Measurements from ENCODE around the gene FAM135A.

Gene FAM135A

DNA sequence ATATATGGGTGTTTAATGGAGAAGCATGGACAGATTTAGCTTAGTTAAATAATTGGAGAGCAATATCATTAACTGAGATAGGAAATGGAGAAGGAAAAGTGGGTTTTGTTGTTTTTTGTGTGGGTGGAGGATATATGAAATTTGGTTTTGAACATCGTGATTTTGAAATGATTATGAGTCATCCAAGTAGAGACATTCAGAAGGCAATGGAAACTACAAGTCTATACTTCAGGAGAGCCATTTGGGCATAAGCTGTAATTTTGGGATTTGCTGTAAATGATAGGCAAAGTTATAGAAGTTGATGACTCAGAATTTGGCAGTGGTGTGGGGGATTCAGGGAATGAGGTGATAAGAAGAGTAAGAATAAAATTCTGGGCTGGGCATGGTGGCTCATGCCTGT is 27.4 kb upstream of the FAM135A start:
- peaks cover 8% of the 10 kb centered on the region for H3K27me3 ChIP-seq (ENCODE audit: insufficient read depth, poor library complexity, severe bottlenecking)
- TF ChIP-seq SPI1 (IDR thresholded peaks at IDR 0.05; ENCODE audit: borderline replicate concordance, low read depth) (no peak), GABPA (IDR thresholded peaks at IDR 0.05; ENCODE audit: low read depth) (no peak), POLR2AphosphoS5 (IDR thresholded peaks at IDR 0.05; ENCODE audit: low read depth) (no peak), REST (IDR thresholded peaks at IDR 0.05; ENCODE audit: insufficient replicate concordance, low read depth) (no peak)
- TF ChIP-seq, protein P1, sequence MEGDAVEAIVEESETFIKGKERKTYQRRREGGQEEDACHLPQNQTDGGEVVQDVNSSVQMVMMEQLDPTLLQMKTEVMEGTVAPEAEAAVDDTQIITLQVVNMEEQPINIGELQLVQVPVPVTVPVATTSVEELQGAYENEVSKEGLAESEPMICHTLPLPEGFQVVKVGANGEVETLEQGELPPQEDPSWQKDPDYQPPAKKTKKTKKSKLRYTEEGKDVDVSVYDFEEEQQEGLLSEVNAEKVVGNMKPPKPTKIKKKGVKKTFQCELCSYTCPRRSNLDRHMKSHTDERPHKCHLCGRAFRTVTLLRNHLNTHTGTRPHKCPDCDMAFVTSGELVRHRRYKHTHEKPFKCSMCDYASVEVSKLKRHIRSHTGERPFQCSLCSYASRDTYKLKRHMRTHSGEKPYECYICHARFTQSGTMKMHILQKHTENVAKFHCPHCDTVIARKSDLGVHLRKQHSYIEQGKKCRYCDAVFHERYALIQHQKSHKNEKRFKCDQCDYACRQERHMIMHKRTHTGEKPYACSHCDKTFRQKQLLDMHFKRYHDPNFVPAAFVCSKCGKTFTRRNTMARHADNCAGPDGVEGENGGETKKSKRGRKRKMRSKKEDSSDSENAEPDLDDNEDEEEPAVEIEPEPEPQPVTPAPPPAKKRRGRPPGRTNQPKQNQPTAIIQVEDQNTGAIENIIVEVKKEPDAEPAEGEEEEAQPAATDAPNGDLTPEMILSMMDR (IDR thresholded peaks at IDR 0.05; ENCODE audit: insufficient read depth, low read length), result no peak
- no peak for DNase-seq (ENCODE audit: low read depth in 1 of 2, low spot score in 1 of 2)
- no peak overlapping the region for H3K27ac ChIP-seq (replicated peaks)
- no peak overlapping the region for H3K4me3 ChIP-seq (replicated peaks; ENCODE audit: insufficient read depth, low read length)

DNA sequence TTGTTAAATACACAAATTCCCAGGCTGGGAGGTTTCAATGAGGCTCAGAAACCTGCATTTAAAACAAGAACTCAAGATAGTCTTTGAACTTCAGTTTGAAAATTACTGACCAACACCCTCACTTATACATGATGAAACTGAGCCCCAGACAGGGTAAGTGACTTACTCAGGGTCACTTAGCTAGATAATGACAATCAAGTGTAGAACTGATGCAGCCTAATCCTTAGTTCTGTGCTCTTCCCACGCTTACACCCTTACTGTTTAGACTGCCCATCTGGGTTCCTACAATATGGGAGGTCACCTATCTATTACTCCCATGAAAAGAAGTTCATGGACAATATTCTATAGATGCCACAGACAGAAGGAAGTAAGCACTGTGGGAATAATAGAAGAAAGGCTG is 24.5 kb upstream of the FAM135A start:
- Histone ChIP-seq H3K4me3 (replicated peaks; ENCODE audit: insufficient read depth, low read length) (no peak overlapping the region), H3K27ac (replicated peaks) (no peak overlapping the region), H3K27me3 (ENCODE audit: insufficient read depth, poor library complexity, severe bottlenecking) (peaks cover 8% of the 10 kb centered on the region)
- TF ChIP-seq REST (IDR thresholded peaks at IDR 0.05; ENCODE audit: insufficient replicate concordance, low read depth) (no peak), GABPA (IDR thresholded peaks at IDR 0.05; ENCODE audit: low read depth) (no peak), SPI1 (IDR thresholded peaks at IDR 0.05; ENCODE audit: borderline replicate concordance, low read depth) (no peak)
- TF ChIP-seq, protein P1 (IDR thresholded peaks at IDR 0.05; ENCODE audit: insufficient read depth, low read length), result no peak
- no peak for DNase-seq (ENCODE audit: low read depth in 1 of 2, low spot score in 1 of 2)

DNA sequence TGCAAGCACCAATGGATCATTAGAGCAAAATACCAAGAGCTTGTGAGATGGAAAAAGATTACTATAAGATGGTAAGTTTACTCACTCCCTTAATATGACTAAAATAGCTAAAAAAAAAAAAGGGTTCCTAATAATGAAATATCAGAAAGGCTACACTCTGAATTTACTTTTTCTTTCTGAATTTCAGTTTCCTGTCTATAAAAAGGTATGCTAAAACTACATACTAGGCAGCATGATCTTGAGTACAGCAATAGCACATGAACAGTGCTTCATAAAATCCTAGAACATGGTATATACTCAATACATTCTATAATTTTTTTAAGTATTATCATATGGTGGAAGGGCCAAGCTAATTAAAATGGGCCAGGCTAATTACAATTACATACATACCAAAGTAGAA is 24.0 kb upstream of the FAM135A start:
- no peak overlapping the region for H3K4me3 ChIP-seq (replicated peaks; ENCODE audit: insufficient read depth, low read length)
- TF ChIP-seq POLR2AphosphoS5 (IDR thresholded peaks at IDR 0.05; ENCODE audit: low read depth) (no peak), GABPA (IDR thresholded peaks at IDR 0.05; ENCODE audit: low read depth) (no peak), SPI1 (IDR thresholded peaks at IDR 0.05; ENCODE audit: borderline replicate concordance, low read depth) (no peak), REST (IDR thresholded peaks at IDR 0.05; ENCODE audit: insufficient replicate concordance, low read depth) (no peak)
- TF ChIP-seq, protein P1 (IDR thresholded peaks at IDR 0.05; ENCODE audit: insufficient read depth, low read length), result no peak
- DNase-seq (ENCODE audit: low read depth in 1 of 2, low spot score in 1 of 2), result no peak
- peaks cover 8% of the 10 kb centered on the region for H3K27me3 ChIP-seq (ENCODE audit: insufficient read depth, poor library complexity, severe bottlenecking)
- no peak overlapping the region for H3K27ac ChIP-seq (replicated peaks)

Data from HL-60 (cell line).